ENCODE data around the gene GSTK1. TPM values are rescaled to one million over a fixed set of nuclear protein-coding genes. Genes with fewer than 3 reads are reported as not detected.

GSTK1 gene
- total and polyA plus RNA-seq, 2 of the 8 experiments (the other 6 are each of a cell fraction or from before 2014, with no cell fraction given), result 25.5 to 32.5 TPM

GRCh38 chr7:143315776-143316175 lies 52.5 kb downstream of the GSTK1 start, which contains the start of gene CLCN1:
TSS of gene CLCN1 (plus strand) at chr7:143316111. CDS start at chr7:143316213, 102 bp downstream.
- H3K56ac ChIP-seq (replicated peaks; ENCODE audit: insufficient read length, low read depth, low read length), result no peak within 1 kb of the TSS
- H3K4me1 ChIP-seq (replicated peaks in 1 of 4; ENCODE audit: control insufficient read depth in 3 of 4, insufficient read depth in 4 of 4, low read length in 3 of 4), result peaks cover 0 to 2% (median 0%) of the 10 kb centered on the region in 4 experiments; a peak in 1 of 7 replicates
- FAIRE-seq (no peak), DNase-seq (ENCODE audit: low read depth in 1 of 2, low spot score in 2 of 2) (no peak)
- H3K9ac ChIP-seq (replicated peaks in 1 of 4; ENCODE audit: extremely low read depth in 1 of 4, low read depth in 3 of 4, low read length in 3 of 4), result no peak within 1 kb of the TSS
- H4K5ac ChIP-seq (ENCODE audit: insufficient read length, low read depth, low read length), result no peak within 1 kb of the TSS
- 77% methylated on average over 5 of the region's 5 CpGs; no CpG with 5 or more reads in 1 of the 2 experiments for WGBS, 2 experiments (ENCODE audit: extremely low coverage in 1 of 2, insufficient coverage in 1 of 2, insufficient read length in 1 of 2, insufficient replicate concordance in 2 of 2, low coverage in 1 of 2, low lambda C conversion rate in 2 of 2, missing lambda C conversion rate in 1 of 2)
- no peak within 1 kb of the TSS for H2BK5ac ChIP-seq (ENCODE audit: low read depth, low read length)
- H4K91ac ChIP-seq (replicated peaks; ENCODE audit: insufficient read length, low read length), result no peak within 1 kb of the TSS
- H2BK12ac ChIP-seq (ENCODE audit: low read depth, low read length), result no peak within 1 kb of the TSS
- POLR2A ChIA-PET (ENCODE audit: partially characterized antibody), result interaction anchor here (1.1 to 1.4 kb wide), 2 partner anchors 65 to 70 kb away, joined by 3 read pairs; no protein-coding TSS in a partner anchor
- H3K9me3 ChIP-seq (ENCODE audit: insufficient read depth in 2 of 2, low read depth in 1 of 2, low read length in 1 of 2), result no peaks in the 10 kb centered on the region
- no peak within 1 kb of the TSS for H3K18ac ChIP-seq (ENCODE audit: extremely low read depth, low read length)
- no peak for TF ChIP-seq SIX5 (IDR thresholded peaks at IDR 0.05; ENCODE audit: low read depth, low read length)
- TF ChIP-seq SUZ12 (IDR thresholded peaks at IDR 0.05; ENCODE audit: low read length), result no peak
- no peak for TF ChIP-seq TEAD4 (IDR thresholded peaks at IDR 0.05; ENCODE audit: low read depth, low read length)
- no peak for TF ChIP-seq EP300 (IDR thresholded peaks at IDR 0.05; ENCODE audit: borderline replicate concordance in 1 of 2, low read depth in 2 of 2, low read length in 2 of 2)
- no peak for TF ChIP-seq USF2 (IDR thresholded peaks at IDR 0.05; ENCODE audit: low read length)
- no peak for TF ChIP-seq SP1 (IDR thresholded peaks at IDR 0.05; ENCODE audit: low read depth, low read length)
- H3K23ac ChIP-seq (ENCODE audit: insufficient read length), result no peak within 1 kb of the TSS
- no peak within 1 kb of the TSS for H3K14ac ChIP-seq (ENCODE audit: insufficient read length)
- no peak within 1 kb of the TSS for H2BK120ac ChIP-seq (replicated peaks; ENCODE audit: low read depth, low read length)
- H3K79me1 ChIP-seq (ENCODE audit: low read depth, low read length), result no peaks in the 10 kb centered on the region
- H3K4me2 ChIP-seq (ENCODE audit: insufficient read depth in 1 of 2, low read depth in 2 of 2, low read length in 2 of 2), result no peak within 1 kb of the TSS
- H2AK5ac ChIP-seq (ENCODE audit: low read depth, low read length), result no peak within 1 kb of the TSS
- 0 out of 2 replicates have a peak within 1 kb of the TSS, but pooled peaks have one; percentile 4 for H4K8ac ChIP-seq (ENCODE audit: extremely low read depth, insufficient read depth, low read length)
- no peak within 1 kb of the TSS for H2AFZ ChIP-seq (ENCODE audit: low read length)
- no peak within 1 kb of the TSS for H2BK20ac ChIP-seq (ENCODE audit: low read length)
- H3K4me3 ChIP-seq (ENCODE audit: extremely low read depth in 1 of 4, insufficient read depth in 2 of 4, low read depth in 3 of 4, low read length in 4 of 4), result no peak within 1 kb of the TSS
- no peaks in the 10 kb centered on the region for H3K79me2 ChIP-seq (ENCODE audit: control insufficient read depth in 1 of 2, insufficient read depth in 2 of 2, low read length in 2 of 2)
- H3K4ac ChIP-seq (replicated peaks; ENCODE audit: insufficient read length, low read depth, low read length), result no peak within 1 kb of the TSS
- H2BK15ac ChIP-seq (ENCODE audit: low read length), result no peak within 1 kb of the TSS
- no peaks in the 10 kb centered on the region for H4K20me1 ChIP-seq (replicated peaks in 1 of 2; ENCODE audit: control insufficient read depth in 1 of 2, insufficient read depth in 2 of 2, low read length in 2 of 2)
- no peaks in the 10 kb centered on the region for H3K23me2 ChIP-seq (ENCODE audit: low read depth, low read length)
- H3K36me3 ChIP-seq (ENCODE audit: control insufficient read depth in 2 of 4, insufficient read depth in 4 of 4, low read length in 3 of 4), result no peaks in the 10 kb centered on the region
- CTCF ChIA-PET (ENCODE audit: partially characterized antibody), result interaction anchor here (0.6 to 2.7 kb wide), 15 partner anchors 9 to 1138 kb away, joined by 3 to 10 read pairs (median 3); no protein-coding TSS in a partner anchor
- no peak within 1 kb of the TSS for H3K27ac ChIP-seq (ENCODE audit: low read depth, low read length)
- no peaks in the 10 kb centered on the region; a peak in 1 of 7 replicates for H3K27me3 ChIP-seq (replicated peaks in 1 of 4; ENCODE audit: control insufficient read depth in 3 of 4, extremely low read depth in 1 of 4, insufficient read depth in 3 of 4, low read length in 3 of 4)
